SK-N-SH treated with all-trans-retinoic acid at 6 μM for 48 hours (cell line): ENCODE measurements around the gene MUC20.

Source experiments
- ARNTL ChIP-seq: fragments of 450-650 bp; formaldehyde crosslinking; IDR thresholded peaks from 2 replicates; pipeline ENCODE4 v1.5.0; 2020; ENCODE audit warnings: low read depth, mild to moderate bottlenecking, moderate library complexity, borderline replicate concordance
- SNAI2 ChIP-seq: fragments of 250-450 bp; sonication (Bioruptor Pico); IDR thresholded peaks from 2 replicates; pipeline ENCODE4 v1.5.0; 2020; ENCODE audit warnings: mild to moderate bottlenecking, moderate library complexity
- ZNF70 ChIP-seq: fragments of 450-650 bp; formaldehyde crosslinking; IDR thresholded peaks from 2 replicates; pipeline ENCODE4 v1.5.0; 2020; ENCODE audit warnings: mild to moderate bottlenecking, moderate library complexity
- TF ChIP-seq, protein P1 (sequence below): fragments of 250-450 bp; sonication (Bioruptor Pico); IDR thresholded peaks from 2 replicates; pipeline ENCODE4 v1.5.1; 2020; ENCODE audit warnings: low read depth, mild to moderate bottlenecking, moderate library complexity
- TF ChIP-seq, protein P2 (sequence below): fragments of 250-450 bp; sonication (Bioruptor Pico); IDR thresholded peaks from 2 replicates; pipeline ENCODE4 v1.5.0; 2020; ENCODE audit warnings: mild to moderate bottlenecking, moderate library complexity

- TF ChIP-seq, protein P1, sequence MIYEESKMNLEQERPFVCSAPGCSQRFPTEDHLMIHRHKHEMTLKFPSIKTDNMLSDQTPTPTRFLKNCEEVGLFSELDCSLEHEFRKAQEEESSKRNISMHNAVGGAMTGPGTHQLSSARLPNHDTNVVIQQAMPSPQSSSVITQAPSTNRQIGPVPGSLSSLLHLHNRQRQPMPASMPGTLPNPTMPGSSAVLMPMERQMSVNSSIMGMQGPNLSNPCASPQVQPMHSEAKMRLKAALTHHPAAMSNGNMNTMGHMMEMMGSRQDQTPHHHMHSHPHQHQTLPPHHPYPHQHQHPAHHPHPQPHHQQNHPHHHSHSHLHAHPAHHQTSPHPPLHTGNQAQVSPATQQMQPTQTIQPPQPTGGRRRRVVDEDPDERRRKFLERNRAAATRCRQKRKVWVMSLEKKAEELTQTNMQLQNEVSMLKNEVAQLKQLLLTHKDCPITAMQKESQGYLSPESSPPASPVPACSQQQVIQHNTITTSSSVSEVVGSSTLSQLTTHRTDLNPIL (CRISPR knock-in tag), result no peak
- TF ChIP-seq, protein P2, sequence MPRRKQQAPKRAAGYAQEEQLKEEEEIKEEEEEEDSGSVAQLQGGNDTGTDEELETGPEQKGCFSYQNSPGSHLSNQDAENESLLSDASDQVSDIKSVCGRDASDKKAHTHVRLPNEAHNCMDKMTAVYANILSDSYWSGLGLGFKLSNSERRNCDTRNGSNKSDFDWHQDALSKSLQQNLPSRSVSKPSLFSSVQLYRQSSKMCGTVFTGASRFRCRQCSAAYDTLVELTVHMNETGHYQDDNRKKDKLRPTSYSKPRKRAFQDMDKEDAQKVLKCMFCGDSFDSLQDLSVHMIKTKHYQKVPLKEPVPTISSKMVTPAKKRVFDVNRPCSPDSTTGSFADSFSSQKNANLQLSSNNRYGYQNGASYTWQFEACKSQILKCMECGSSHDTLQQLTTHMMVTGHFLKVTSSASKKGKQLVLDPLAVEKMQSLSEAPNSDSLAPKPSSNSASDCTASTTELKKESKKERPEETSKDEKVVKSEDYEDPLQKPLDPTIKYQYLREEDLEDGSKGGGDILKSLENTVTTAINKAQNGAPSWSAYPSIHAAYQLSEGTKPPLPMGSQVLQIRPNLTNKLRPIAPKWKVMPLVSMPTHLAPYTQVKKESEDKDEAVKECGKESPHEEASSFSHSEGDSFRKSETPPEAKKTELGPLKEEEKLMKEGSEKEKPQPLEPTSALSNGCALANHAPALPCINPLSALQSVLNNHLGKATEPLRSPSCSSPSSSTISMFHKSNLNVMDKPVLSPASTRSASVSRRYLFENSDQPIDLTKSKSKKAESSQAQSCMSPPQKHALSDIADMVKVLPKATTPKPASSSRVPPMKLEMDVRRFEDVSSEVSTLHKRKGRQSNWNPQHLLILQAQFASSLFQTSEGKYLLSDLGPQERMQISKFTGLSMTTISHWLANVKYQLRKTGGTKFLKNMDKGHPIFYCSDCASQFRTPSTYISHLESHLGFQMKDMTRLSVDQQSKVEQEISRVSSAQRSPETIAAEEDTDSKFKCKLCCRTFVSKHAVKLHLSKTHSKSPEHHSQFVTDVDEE (CRISPR knock-in tag), result no peak
- TF ChIP-seq ZNF70 (CRISPR knock-in tag) (no peak), ARNTL (CRISPR knock-in tag) (no peak), SNAI2 (no peak)
These were observed 41.4 kb downstream of the MUC20 start for GRCh38 chr3:195762249-195762585.
